GM18868 (cell line): Measurements from ENCODE around the gene IFNA16.
"Not testable (repeated sequence)": the region's sequence is repeated elsewhere in the genome, so short reads cannot be mapped to it uniquely, and the experiment has no call there.

Experiments
- ATAC-seq: cut with Tn5 transposase; IDR thresholded peaks from one replicate; pipeline ENCODE4 v1.9.1; 2021; ENCODE audit warnings: mild to moderate bottlenecking, moderate library complexity; ENCODE audit not compliant: unreplicated experiment

IFNA16 gene

DNA sequence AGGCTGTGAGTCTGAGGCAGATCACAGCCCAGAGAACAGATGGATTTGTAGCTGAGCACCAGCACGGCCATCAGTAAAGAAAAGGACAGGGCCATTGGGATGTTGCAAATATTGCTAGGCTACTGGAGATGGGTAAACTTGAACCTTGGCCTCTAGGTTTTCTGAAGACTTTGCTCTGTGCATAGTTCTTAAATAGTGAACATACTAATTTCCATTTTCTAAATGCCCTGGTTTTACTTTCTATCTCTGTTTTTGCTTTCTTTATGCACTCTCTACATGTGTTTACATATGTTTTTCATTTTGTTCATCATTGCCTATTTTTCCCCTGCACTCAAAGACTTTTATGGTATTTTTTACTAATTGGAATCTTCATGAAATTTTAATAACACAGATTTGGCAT, at the start of gene IFNA16:
TSS of gene IFNA16 (minus strand) at position 101 of the 400 bp plus-strand sequence. CDS start at position 95, 6 bp downstream.
- not testable (repeated sequence) for ATAC-seq

DNA sequence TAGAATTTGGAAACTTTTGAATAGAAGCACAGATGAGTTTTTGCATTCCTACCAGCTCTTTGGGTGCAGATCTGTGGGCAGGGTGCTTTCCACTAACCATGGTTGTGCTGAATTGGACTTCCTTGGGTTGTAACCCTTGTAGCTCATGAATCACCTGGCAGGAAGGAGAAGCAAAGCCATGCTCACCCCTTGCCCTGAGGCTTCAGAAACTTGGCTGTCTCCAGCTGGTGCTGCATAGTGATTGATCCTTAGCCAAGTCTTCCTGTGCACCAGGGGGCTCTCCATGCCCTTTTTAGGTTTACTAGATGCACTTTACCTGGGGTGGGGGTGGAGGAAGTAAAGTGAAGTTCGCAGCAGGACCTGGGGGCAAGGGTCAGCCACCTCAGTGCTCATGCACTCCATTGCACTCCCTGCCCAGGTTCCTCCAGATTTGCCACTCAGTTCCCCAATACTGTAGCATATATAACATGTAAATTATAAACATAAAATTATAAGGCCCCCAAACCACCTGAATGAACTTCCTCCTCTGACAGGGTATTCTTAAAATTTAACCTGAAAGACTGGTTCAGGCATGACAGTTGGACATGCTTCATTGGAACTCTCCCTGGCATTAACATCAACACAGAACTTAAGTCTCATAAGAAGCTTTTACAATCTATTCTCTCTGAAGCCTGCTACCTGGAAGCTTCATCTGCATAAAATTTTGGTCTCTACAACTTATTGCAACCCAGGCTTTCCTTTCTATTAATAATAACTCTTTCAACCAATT, 48.5 kb upstream of the IFNA16 start:
- ATAC-seq: peak; percentile 51

DNA sequence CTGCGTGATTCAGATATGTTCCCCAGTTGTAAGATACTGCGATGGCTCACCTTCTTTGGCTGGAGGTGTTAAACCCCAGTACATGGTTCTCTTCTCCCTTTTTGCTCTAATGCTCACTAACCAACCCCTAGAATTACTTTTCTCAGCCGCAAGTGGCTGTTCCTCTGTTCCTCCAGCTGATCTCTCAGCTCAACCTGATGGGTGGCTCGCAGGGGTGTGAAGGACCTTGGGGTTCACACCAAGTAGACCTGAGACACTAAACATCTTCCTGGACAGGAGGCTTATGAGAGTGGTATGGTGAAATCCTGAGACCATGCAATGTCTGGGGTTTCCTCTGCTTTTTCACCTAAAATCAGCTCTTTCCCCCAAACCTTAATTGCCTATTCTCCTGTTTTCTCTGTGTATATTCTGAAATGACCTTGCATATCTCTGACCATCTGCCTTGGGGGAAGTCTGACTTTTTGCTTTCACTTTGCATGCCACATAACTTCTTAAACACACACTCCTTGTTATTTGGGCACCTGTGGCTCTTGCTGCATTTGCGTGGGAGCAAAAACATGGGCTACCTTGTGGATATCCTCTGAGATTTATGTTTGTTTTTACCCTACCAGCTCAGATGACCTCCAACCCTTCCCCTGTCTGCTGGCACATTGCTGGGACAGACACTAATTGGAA, 38.6 kb upstream of the IFNA16 start:
- no peak for ATAC-seq

DNA sequence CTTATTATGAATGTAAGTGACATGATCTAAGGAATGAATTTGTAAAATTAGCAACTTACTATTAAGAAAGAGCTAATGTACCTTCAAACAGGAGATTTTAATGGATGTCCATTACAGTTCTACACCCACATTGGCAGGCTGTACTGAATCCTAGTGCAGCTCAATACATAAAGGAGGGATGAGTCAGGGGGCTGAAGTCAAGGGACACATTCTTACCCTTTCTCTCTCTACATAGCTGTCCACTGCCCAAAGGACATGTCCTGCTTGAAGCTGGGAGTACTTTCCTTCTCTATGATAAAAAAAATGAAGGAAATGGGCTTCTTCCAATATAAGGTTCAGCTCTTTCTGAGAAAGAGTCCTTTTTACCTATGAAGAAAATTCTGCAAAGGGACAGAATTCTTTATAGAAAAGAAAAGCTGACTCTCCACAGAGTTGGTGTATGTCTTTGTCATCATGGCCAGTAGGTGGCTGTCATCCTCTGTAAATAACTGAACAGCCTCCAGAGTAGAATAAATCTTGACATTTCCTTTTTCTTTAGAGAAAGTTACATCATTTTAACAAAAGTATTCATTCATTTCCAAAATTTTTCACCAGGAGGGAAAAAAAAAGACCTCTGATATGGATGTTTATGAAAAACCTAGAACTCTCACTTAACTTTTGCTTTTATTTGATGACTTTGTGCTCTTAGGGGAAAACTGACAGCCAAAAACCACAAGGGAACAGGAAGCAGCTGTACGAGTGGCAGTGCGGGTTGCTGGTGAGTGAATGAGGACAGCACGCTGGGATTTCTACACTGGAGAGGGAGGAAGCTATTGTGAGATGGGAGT, 35.8 kb upstream of the IFNA16 start:
- peak; percentile 87 for ATAC-seq

DNA sequence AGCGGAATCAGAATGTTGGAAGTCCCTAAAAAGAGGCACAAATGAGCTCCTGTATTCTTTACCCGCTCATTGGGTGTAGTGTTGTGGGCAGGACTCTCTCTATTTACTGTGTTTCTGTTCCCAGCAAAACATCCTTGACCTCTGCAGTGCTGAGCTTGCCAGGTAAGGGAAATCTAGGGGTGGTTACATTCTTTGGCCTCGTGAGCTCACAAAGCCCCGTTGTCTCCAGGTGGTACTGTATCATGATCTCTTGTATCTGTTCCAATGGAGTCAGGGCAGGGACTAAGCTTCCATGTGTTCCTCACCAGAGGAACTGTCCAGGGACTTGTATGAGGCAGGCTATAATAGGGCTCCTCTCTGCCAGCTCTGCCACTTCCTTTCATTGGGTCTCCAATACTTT, 34.5 kb upstream of the IFNA16 start:
- no peak for ATAC-seq

DNA sequence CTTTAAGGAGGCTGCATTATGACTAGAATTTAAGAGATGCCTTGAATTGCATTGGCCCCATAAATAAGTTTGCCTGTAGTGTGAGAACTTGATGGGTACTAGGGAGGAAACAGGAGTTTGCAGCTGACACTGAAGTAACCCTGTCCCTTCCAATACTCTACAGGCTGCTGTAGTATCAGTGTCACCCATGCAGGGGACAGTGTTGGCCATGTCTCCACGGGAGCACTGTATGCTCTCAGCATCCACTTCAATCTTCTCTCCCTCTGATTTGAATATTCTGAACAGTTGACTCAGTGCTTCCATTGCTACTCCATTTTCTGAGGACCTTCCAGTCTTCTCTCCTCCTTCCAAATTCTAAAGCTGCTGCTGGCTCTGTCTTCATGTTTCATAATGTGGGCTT, 34.1 kb upstream of the IFNA16 start:
- no peak for ATAC-seq

DNA sequence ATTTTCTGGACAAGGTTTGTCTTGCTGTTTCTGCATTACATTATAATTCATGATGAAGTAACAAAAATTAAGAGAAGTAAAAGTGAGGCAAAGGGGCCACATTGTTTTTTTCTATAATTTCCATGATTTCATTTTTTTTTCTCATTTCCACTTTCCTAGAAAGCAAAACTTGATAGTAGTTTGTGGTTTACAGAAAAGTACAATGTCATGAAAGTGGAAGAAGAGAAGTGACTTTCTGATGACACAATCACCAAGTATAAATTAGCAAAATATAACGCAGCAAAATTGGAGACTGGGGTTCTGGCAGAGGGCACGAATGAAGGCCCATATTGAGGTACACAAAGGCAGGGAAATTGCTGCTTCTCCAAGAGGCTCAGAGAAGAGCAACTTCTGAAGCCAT, 27.7 kb upstream of the IFNA16 start:
- no peak for ATAC-seq

DNA sequence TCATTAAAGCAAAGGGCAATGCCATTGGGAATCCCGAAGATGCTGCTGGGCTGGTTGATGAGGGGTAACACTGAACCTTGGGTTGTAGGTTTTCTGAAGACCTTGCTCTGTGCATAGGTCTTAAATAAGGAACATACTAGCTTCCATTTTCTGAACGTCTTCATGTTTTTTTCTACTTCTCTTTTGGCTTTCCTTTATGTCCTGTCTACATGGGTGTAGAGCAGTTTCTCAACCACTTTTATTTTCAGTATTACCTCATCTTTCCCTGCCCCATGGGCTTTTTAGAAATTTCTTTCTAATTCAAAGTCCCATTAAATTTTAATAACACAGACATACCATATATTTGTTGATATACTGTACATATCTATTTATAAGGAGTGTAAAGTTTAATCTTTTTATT, 22.8 kb upstream of the IFNA16 start, which contains the start of gene IFNA14:
TSS of gene IFNA14 (minus strand) at position 95 of the 400 bp plus-strand sequence. CDS start at position 25, 70 bp downstream.
- no peak for ATAC-seq

DNA sequence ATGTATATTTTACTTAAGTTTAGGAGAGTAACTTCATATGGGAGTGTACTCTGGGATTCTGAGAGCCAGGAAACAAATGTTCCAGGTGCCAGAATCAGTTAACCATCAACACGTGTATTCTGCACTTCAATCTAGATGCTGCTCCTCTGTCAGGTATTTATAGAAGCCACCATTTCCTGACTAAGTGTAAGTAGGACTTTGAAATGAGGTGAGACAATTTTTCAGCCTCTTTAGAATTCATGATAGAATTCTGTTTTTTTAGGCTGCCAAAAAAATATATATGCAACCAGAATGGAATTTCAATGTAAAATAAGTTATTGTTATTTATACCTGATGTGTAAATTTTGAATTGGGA, 19.2 kb upstream of the IFNA16 start:
- not testable (repeated sequence) for ATAC-seq

DNA sequence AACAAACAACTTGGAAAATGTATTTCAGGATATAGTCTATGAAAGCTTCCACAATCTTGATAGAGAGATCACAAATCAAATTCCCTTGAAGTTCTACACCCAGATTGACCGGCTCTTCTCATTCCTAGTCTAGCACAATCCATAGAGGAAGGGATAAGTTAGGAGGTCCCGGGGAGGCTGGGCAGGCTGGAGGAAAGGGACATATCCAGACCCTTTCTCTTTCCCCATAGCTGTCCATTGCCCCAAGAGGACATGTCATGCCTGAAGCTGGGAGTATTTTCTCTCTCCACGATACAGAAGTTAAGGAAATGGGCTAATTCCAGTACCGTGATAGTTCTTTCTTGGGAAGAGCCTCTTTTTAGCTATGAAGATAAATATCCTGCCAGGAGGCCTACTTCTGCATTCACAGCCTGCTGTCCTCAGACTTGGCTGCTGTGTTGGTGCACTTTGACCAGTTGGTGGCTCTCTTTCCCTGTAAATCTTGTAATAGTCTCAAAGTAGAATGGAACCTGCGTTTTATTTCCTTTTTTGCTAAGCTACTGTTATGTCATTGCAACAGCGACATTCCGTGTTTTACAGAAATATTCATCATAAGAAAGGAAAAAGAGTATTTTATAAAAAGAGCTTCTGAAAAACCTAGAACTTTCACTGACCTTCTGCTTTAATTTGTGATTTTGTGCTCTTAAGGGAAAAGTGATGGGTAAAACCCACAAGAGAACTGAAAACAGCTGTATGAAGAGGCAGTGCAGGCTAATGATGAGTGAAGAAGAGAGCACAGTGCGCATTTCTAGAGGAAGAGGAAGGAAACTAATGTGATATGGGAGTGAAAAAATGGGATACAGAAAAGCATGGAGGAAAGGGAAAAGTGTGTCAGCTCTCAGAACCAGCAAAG, 18.6 kb upstream of the IFNA16 start:
- peak; percentile 83 for ATAC-seq

DNA sequence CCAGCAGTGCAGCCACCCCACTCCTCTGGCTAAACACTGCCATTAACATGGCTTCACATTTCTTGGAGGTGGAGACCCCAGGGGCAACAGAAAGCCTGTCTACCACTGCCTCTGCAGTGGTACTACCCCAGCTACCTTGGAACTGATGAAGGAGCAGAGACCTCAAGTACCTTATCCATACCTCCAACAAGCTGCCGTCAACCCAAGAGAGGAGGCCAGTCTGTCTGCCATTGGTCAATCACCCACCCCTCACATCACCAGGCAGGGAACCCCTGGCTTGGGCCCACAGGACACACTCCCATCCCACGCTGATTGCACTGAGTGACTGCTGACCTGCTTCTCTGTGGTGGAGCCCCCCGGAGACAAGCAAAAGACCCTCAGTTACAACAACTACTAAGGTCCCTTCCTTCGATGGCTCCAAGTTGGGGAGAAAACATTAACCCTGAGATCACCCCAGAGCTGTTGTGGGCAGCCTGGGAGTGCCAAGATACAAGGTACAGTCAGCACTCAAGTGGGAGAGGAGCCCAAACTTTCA, 17.1 kb upstream of the IFNA16 start:
- no peak for ATAC-seq

DNA sequence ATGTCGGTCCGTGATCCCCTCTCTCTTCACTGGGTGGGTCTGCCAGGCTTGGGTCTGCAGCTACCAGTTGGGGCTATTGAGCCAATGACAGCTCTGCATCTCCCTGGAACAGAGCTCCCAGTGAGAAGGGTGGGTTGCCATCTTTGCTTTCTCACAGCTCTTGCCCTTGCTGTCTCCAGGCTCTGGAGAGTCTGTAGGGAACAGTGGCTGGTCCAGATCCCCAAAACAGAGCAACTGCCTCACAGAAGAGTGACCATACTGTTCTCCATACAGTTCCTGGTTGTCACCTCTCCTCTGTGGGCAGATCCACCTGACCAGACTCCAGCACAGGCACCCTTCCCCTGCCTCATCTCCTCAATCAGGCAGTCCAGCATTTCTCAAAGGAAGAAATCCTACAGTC, 16.1 kb upstream of the IFNA16 start:
- ATAC-seq: no peak

DNA sequence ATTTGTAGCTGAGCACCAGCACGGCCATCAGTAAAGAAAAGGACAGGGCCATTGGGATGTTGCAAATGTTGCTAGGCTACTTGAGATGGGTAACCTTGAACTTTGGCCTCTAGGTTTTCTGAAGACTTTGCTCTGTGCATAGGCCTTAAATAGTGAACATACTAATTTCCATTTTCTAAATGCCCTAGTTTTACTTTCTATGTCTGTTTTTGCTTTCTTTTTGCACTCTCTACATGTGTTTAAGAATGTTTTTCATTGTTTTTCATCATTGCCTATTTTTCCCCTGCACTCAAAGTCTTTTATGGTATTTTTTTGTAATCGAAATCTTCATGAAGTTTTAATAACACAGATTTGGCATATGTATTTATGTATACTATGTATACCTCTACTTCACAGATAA, 11.0 kb upstream of the IFNA16 start, which contains the start of gene IFNA17:
TSS of gene IFNA17 (minus strand) at position 101 of the 400 bp plus-strand sequence. CDS start at position 52, 49 bp downstream.
- ATAC-seq: no peak

DNA sequence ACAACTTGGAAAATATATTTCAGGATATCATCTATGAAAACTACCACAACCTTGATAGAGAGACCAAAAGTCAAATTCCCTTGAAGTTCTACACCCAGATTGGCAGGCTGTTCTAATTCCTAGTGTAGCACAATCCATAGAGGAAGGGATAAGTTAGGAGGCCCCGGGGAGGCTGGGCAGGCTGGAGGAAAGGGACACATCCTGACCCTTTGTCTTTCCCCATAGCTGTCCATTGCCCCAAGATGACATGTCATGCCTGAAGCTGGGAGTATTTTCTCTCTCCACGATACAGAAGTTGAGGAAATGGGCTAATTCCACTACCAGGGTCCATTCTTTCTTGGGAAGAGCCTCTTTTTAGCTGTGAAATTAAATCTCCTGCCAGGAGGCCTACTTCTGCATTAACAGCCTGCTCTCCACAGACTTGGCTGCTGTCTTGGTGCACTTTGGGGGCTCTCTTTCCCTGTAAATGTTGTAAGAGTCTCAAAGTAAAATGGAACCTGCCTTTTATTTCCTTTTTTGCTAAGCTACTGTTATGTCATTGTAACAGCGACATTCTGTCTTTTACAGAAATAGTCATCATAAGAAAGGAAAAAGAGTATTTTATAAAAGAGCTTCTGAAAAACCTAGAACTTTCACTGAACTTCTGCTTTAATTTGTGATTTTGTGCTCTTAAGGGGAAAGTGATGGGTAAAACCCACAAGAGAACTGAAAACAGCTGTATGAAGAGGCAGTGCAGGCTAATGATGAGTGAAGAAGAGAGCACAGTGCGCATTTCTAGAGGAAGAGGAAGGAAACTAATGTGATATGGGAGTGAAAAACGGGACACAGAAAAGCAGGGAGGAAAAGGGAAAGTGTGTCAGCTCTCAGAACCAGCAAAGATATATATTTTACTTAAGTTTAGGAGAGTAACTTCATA, 3.4 kb downstream of the IFNA16 start:
- peak; percentile 85 for ATAC-seq

DNA sequence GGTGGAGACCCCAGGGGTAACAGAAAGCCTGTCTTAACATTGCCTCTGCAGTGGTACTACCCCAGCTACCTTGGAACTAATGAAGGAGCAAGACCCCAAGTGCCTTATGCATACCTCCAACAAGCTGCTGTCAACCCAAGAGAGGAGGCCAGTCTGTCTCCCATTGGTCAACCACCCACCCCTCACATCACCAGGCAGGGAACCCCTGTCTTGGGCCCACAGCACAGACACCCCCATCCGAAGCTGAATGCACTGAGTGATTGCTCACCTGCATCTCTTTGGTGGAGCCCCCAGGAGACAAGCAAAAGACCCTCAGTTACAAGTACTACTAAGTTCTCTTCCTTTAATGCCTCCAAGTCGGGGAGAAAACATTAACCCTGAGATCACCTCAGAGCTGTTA, 5.0 kb downstream of the IFNA16 start:
- not testable (repeated sequence) for ATAC-seq

DNA sequence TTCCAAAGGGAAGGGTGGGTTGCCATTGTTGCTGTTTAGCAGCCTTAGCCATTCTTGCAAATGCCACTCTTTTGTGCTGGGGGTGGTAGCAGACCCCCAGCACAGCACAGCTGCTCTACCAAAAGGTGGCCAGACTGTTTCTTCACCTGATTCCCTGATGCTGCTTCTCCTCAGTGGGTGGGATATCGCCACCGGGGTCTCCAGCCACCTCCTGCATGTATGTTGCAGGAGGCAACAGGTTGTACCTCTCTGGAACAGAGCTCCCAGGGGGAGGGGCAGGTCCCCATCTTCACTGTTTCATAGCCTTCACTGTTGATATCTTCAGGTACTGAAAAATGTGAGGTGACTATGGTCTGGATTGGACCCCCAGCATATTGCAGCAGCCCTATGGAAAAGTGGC, 6.3 kb downstream of the IFNA16 start:
- not testable (repeated sequence) for ATAC-seq

DNA sequence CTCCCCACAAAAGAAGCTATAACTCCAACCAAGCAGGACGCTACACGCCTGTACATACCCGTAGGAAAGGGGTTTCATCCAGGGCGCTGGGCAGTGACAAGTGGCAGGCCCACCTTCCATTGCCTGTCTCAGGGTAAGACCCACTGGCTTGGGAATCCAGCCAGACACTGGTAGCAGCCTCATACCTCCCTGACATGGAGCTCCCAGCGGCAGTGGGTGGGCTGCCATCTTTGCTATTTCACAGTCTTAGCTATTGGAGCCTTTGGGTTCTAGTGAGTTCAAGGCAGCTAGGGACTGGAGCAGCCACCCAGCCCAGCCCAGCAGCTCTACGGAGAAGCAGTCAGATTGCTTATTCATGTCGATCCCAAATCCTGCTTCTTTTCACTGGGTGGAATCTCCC, 6.8 kb downstream of the IFNA16 start:
- ATAC-seq: no peak

DNA sequence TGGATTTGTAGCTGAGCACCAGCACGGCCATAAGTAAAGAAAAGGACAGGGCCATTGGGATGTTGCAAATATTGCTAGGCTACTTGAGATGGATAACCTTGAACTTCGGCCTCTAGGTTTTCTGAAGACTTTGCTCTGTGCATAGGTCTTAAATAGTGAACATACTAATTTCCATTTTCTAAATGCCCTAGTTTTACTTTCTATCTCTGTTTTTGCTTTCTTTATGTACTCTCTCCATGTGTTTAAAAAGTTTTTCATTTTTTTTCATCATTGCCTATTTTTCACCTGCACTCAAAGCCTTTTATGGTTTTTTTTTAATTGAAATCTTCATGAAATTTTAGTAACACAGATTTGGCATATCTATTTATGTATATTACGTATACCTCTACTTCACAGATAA, 10.1 kb downstream of the IFNA16 start, which contains the start of gene IFNA10:
TSS of gene IFNA10 (minus strand) at position 101 of the 400 bp plus-strand sequence. CDS start at position 55, 46 bp downstream.
- not testable (repeated sequence) for ATAC-seq

DNA sequence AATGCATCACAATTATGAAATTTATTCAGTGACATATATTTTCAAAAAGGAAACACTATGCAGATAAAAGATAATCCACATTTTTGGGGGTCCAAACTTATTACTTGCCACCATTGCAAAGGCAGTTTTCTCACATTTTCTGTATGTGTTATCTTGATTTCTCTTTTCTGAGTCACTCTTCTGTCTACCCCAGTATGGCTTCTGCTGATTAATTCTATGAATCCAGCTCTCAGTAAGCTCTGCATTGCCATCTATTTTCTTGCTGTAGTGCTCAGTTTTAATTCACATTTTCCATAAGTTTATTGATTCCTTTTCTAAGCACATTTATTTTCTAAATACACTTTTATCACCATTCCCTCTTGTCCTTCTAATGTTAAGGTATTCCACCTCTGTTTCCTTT, 11.9 kb downstream of the IFNA16 start:
- no peak for ATAC-seq
